Measurements from ENCODE around the gene RPN2. TPM values are rescaled to one million over a fixed set of nuclear protein-coding genes. Genes with fewer than 3 reads are reported as not detected.

Gene RPN2
- total RNA-seq, 4 donors from 2014 or later: 74.4 to 161 (median 107) TPM

DNA sequence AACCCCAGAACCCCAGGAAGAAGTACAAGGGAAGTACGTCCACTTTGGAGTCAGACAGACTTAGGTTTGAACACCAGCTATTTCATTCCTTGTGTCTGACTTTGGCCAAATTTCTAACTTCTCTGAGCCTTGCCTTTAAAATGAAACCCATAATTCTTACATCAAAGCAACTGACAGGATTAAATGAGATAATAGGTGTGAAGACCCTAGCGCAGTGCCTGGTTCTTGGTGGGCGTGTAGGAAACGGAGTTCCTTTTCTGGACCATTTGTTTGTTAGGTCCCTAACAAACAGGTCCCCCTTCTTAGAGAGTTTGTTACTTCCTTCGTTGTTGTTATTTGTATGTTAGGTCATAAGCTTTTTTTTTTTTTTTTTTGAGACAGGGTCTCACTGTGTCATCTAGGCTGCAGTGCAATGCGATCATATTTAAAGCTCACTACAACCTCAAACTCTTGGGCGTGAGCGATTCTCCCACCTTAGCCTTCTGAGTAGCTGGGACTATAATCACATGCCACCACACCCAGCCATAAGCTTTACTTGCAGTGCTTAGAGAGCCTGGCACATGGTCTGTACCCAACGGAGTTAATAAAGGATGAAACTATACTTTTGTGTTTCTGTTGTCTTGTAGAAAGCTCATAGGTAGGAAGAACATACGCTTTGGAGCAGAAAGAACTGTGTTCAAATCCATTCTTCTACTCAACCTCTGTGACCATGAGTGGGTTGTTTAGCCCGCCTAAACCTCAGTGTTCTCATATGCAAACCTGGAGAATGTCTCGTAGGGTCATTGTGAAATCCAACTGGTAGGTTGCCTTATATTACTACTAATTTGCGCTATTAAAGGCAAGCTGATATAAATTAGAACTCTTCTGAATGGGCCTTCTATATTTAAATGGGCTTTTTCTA, 22.0 kb downstream of the RPN2 start:
- peak overlapping the region; percentile 67 to 72 for H3K27ac ChIP-seq
- DNase-seq: no peak
- no peaks in the 10 kb centered on the region for H3K9me3 ChIP-seq
- intact Hi-C loops (cut with DNase I; ENCODE audit: low total_unique reads): no loop called here
- H3K36me3 ChIP-seq: no peaks in the 10 kb centered on the region
- TF ChIP-seq POLR2A (IDR thresholded peaks at IDR 0.05): no peak
- TF ChIP-seq, protein P1, sequence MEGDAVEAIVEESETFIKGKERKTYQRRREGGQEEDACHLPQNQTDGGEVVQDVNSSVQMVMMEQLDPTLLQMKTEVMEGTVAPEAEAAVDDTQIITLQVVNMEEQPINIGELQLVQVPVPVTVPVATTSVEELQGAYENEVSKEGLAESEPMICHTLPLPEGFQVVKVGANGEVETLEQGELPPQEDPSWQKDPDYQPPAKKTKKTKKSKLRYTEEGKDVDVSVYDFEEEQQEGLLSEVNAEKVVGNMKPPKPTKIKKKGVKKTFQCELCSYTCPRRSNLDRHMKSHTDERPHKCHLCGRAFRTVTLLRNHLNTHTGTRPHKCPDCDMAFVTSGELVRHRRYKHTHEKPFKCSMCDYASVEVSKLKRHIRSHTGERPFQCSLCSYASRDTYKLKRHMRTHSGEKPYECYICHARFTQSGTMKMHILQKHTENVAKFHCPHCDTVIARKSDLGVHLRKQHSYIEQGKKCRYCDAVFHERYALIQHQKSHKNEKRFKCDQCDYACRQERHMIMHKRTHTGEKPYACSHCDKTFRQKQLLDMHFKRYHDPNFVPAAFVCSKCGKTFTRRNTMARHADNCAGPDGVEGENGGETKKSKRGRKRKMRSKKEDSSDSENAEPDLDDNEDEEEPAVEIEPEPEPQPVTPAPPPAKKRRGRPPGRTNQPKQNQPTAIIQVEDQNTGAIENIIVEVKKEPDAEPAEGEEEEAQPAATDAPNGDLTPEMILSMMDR (IDR thresholded peaks at IDR 0.05): no peak
- H3K4me1 ChIP-seq: no peaks in the 10 kb centered on the region
- H3K27me3 ChIP-seq: no peaks in the 10 kb centered on the region
- no peak overlapping the region for H3K4me3 ChIP-seq

DNA sequence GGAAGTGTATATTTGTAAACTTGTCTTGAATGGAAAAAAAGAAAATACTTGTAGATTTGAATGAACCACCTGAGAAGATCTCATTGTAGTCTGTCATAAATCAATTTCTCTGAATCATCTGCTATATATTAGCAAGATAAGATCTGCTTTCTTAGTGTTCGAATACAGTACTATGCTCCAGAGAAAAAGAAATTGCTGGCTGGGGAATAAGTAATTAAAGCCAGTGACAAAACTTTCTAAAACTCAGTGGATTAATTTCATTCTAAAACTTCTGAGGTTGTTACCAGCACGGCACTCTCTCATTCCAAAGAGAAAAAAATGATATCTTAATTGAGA, 22.7 kb downstream of the RPN2 start:
- TF ChIP-seq, protein P1 (IDR thresholded peaks at IDR 0.05): no peak
- no peak for TF ChIP-seq POLR2A (IDR thresholded peaks at IDR 0.05)
- no peaks in the 10 kb centered on the region for H3K9me3 ChIP-seq
- H3K4me1 ChIP-seq: no peaks in the 10 kb centered on the region
- no peak for DNase-seq
- peak overlapping the region; percentile 67 to 72 for H3K27ac ChIP-seq
- no peaks in the 10 kb centered on the region for H3K27me3 ChIP-seq
- no peaks in the 10 kb centered on the region for H3K36me3 ChIP-seq
- intact Hi-C loops (cut with DNase I; ENCODE audit: low total_unique reads): no loop called here
- H3K4me3 ChIP-seq: no peak overlapping the region

DNA sequence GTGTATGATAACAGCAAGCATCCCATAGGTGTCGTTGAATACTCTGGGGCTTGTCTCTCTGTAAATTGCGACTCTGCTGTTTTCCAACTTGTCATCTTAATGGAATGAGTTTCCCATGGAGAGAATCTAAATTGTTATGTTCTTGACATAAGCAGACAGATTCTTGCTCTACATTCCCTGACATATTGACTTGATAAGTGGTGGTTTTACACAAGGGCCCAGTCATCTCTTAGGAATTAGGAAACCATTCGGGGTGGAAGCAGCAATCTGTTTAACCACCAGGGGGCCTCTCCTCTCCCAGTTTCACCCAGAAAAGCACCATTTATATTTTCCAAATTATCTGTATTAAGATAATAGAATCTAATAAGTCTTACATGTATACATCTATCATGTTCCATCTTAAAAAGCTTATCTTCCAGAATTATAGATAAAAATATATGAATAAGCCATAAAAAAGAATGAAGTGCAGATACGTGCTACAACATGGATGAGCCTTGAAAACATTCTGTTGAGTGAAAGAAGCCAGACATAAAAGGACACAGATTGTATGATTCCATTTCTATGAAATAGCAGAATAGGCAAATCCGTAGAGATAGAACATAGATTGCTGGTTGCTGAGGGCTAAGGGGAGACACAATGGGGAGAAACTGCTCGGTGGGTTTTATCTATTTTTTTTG, 23.3 kb downstream of the RPN2 start:
- intact Hi-C loops (cut with DNase I; ENCODE audit: low total_unique reads): no loop called here
- Histone ChIP-seq H3K9me3 (no peaks in the 10 kb centered on the region), H3K27me3 (no peaks in the 10 kb centered on the region), H3K27ac (peak overlapping the region; percentile 67 to 72), H3K4me3 (no peak overlapping the region), H3K4me1 (no peaks in the 10 kb centered on the region), H3K36me3 (no peaks in the 10 kb centered on the region)
- peak; percentile 59 to 60 for DNase-seq
- TF ChIP-seq POLR2A (IDR thresholded peaks at IDR 0.05): no peak
- TF ChIP-seq, protein P1 (IDR thresholded peaks at IDR 0.05): peak; percentile 58 to 86 (median 68)

DNA sequence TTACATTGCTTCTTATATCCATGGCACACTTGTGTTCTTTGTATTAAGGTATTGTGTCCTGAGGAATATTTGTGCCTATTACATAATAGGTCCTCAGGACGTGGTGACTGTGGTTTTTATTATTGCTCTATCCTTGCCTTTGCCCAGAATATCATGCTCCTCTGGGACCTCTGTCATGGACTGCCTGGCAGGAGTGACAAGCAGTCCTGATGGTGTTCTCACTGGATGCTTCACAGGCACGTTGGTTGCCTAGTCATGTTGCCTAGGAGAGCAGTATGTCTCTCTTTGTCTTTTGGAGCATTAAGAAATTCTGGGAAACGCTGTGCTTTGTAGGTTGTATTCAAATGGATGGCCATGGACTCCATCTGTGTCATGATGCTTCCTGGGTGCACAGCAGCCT, 24.9 kb downstream of the RPN2 start:
- TF ChIP-seq, protein P1 (IDR thresholded peaks at IDR 0.05): no peak
- no peak for TF ChIP-seq POLR2A (IDR thresholded peaks at IDR 0.05)
- Histone ChIP-seq H3K4me3 (no peak overlapping the region), H3K27me3 (no peaks in the 10 kb centered on the region), H3K4me1 (no peaks in the 10 kb centered on the region), H3K36me3 (no peaks in the 10 kb centered on the region), H3K27ac (no peak overlapping the region), H3K9me3 (no peaks in the 10 kb centered on the region)
- intact Hi-C loops (cut with DNase I; ENCODE audit: low total_unique reads): no loop called here
- no peak for DNase-seq

DNA sequence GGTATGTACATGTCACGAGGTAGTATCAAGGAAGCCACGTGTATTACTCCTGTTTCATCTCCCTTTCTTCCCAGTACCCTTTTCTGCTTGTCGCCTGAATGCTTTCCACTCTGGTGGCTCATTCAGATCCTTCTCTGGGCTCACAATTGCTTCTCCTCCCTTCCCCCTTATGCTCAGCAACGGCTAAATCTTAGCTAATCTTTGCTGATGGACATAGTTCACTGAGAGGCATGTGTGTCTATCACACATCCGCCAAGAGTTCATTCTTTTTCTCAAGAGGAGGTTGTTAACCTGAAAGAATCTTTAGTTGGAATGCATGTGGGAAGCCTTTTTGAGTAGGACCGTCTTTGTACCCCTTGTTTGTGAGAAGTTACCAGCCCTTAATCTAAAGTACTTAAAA, 26.0 kb downstream of the RPN2 start:
- Histone ChIP-seq H3K36me3 (no peaks in the 10 kb centered on the region), H3K4me3 (no peak overlapping the region), H3K4me1 (no peaks in the 10 kb centered on the region), H3K9me3 (no peaks in the 10 kb centered on the region), H3K27me3 (no peaks in the 10 kb centered on the region), H3K27ac (no peak overlapping the region)
- DNase-seq: no peak
- TF ChIP-seq, protein P1 (IDR thresholded peaks at IDR 0.05): no peak
- TF ChIP-seq POLR2A (IDR thresholded peaks at IDR 0.05): no peak
- intact Hi-C loops (cut with DNase I; ENCODE audit: low total_unique reads): no loop called here

Measured in uterus (tissue), 4 donors.